GM04503 (cell line): ENCODE measurements around the gene CTIF.

Source experiments
- DNase-seq: peaks from one replicate; pipeline ENCODE4 v3.0.0-alpha.2; 2012; ENCODE audit warnings: low read depth

CTIF gene

GRCh38 chr18:48682768-48683167 is 143.9 kb downstream of the CTIF start:
- no peak for DNase-seq

DNA sequence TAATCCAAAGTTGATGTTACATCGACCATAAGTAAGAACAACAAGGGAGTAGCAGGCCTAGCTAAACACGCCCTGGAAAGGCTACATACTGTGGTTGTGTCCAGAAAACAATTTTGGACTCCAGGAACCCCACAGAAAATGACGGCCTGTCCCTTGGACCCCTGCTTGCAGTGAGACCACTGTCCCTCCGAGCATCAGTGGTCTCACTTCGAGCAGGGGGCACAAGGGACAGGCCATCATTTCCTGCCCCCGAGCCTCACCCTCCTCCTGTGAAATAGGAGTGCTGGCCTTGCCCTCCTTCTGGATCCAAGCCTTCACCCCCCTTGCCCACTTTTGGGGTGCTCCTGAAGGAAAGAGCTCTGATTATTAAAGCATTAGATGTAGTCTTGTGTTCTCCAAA is 144.4 kb downstream of the CTIF start:
- no peak for DNase-seq

DNA sequence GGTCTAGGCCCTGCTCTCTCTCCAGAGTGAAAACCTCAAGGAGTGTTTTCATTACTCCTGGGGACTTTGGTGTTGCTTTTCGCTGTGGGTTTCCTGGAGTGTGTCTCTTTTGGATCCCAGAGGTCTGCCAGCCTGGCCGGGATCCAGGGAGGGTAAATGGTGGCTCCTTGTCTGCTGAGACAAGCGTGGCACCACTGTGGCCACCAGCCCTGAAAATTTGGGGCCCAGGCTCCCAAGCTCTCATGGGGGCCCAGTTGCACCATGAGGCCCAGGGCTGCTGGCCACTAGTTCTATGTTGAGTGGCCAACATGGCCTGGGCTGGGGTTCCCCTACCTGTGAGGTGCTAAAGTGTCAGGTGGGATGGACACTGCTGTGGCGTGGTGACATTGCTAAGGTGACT is 144.8 kb downstream of the CTIF start:
- DNase-seq: no peak

GRCh38 chr18:48687346-48688042 is 148.7 kb downstream of the CTIF start:
- DNase-seq: no peak

GRCh38 chr18:48688961-48689360 is 150.1 kb downstream of the CTIF start:
- DNase-seq: no peak

DNA sequence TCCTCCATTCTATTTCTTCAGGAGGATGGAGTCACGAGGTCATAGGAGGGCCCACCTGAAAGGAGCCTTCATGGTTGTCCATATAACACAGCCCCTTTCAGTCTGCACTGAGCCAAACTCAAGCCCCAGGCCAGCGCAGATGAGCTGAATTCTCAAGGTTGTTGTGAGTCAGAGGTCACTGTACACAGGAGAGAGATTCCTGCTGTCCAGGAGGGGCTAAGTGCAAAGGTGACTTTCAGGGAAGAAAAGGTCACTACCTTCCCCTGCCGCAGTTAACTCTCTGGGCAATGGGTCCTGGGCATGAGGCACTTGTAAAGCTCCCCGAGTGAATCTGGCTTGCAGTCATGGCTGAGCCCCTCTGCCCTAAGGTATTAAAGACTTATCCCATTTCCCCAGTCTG is 150.7 kb downstream of the CTIF start:
- DNase-seq: no peak

DNA sequence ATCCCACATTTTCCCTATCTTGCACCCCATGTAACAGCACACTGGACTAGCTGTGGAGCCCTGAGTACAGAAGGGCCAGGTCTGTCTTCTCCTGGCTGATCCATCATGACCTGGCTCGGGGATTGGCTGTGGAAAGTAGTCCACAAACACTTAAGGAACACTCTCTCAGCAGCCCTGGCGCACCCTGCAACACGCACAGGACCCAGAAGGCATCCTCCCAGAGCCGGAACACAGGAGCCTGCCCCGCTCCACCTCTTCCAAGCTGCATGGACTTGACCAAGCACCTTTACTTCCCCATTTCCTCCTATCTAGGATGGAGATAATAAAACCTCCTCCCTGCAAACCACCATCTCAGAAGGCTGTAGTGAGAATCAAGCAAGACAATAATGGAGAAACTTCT is 151.7 kb downstream of the CTIF start:
- no peak for DNase-seq

GRCh38 chr18:48693006-48693405 is 154.2 kb downstream of the CTIF start:
- no peak for DNase-seq

DNA sequence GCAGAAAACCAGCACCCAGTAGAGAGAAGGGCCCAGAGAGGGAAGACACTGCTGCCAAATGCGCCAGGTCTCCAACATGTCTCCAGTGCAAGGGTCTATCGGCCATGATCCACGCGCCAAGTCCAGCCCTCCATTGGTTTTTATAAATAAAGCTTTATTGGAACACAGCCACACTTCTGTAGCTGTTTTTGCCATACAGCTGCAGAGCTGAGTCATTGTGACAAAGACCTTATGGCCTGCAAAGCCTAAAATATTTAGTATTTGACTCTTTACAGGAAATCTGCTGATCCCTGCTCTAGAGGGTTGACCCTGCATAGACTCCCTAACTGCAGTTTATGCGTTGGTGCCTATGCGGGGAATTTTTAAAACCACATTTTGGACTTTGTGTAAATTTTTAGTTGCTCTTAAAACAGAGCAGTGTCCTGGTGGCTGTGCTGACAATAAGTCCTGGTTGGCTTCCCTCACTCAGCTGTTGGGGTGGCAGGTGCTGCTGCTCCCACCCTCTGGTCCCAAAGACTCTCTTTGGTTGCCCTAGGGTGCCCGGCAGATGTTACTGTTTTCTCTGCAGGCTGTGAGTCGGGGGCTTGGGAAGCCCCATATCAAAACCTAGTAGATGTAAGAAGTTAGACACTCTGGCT is 154.9 kb downstream of the CTIF start:
- no peak for DNase-seq

DNA sequence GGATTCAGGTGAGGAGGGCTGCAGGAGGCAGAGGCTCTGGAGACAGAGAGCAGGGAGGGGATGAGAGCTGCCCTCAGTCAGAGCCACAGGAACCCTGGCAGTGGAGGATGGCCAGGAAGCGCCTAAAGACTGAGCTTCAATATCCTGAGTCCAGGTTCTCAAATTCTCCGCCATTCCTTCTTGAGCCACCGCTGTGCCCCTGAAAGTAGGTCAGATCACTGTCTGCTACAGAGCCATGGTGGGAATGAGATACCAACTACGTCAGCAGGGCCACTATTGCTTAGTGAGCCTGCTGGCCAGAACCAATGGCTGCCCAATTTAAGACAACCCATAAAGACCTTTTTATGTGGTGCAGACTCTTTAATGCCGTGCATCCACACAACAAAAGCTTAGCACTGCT is 155.5 kb downstream of the CTIF start:
- no peak for DNase-seq

DNA sequence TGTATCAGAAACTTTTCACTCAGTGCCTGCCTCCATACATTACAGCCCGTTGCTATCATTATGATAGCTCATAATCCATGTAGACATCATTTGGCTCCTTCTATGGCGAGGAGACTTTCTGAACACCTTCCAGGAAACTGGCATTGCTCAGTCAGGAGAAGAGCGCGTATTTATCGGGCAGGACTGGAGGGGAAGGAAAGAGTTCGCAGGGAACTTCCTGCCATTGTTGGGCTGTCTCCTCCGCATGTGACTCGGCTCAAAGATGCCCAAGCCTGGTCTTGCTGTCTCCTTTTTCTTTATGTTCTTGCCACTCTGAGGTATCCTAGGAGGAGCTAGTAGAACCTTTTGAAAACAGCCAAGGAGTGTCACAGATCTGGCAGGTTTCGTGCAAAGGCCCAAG is 156.8 kb downstream of the CTIF start:
- DNase-seq: no peak

DNA sequence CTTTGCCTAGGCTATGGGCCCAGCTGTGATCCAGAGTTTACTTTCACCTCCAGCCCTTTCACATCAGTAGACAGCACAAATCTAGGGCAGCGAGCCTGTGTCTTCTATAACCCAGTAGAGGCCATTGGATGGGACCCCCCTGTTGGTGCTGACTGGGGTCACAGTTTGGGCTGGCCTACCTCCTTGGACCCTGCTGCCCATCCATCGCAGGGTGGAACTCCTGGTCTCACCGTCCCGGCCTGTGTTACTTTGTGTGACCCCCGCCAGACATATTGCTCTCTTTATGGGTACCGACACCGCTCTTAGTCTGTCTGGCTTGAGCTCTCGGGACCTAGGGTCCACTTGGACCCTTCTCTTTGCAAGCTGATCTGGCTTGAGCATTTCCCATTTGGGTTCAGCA is 157.4 kb downstream of the CTIF start:
- no peak for DNase-seq

DNA sequence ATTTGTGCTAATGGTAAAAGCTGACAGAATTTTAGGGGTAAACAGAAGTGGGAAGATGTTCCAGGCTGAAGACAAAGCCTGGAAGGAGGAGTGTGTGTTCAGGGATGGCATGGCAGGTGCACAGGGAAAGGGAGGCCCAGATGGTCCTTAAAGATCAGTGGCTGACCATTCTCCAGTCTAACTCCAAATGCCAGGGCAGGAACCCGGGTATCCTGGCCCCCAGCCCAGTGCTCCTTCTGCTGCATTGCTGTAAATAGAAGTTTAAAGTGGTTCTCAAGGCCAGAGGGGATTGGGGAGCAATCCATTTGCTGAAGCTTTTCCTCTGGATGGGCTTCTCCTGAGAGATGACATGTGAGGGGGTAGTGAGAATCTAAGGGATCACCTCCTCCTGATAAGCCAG is 158.6 kb downstream of the CTIF start:
- no peak for DNase-seq

DNA sequence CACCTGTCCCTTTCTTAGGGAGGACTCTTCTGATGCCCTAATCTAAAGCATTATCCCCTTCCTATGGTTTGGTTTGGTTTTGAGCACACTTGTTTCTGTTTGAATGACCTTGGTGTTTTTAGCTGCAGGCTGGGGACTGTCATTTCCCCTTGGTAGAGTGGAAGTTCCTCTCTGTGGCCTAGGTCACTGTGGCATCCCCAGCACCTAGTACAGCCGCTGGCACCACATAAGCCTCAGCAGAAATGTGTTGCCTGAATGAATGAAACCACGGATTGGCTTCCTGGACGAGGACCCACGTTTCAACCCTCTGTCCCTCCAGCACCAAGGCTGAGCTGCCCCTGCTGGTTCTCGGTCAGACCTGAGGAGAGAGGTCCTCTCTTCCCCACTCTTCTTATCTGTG is 159.9 kb downstream of the CTIF start:
- no peak for DNase-seq

DNA sequence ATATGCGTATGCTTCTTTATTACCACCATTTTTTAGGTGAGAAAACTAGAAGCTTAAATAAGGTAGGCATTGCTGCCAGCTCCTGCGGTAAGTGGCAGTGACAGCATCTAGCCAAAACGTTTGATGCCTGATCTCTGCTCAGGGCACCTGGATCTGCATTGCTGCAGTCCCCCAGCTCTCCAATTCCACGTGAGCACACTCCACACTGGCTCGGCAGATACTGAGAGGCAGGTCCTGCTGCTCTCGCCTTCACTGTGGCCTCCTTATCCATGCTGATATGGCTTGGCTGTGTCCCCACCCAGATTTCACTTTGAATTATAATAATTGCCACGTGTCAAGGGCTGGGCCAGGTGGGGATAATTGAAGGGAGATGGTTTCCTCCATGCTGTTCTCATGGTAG is 160.9 kb downstream of the CTIF start:
- DNase-seq: no peak

GRCh38 chr18:48700446-48700845 is 161.6 kb downstream of the CTIF start:
- DNase-seq: no peak

DNA sequence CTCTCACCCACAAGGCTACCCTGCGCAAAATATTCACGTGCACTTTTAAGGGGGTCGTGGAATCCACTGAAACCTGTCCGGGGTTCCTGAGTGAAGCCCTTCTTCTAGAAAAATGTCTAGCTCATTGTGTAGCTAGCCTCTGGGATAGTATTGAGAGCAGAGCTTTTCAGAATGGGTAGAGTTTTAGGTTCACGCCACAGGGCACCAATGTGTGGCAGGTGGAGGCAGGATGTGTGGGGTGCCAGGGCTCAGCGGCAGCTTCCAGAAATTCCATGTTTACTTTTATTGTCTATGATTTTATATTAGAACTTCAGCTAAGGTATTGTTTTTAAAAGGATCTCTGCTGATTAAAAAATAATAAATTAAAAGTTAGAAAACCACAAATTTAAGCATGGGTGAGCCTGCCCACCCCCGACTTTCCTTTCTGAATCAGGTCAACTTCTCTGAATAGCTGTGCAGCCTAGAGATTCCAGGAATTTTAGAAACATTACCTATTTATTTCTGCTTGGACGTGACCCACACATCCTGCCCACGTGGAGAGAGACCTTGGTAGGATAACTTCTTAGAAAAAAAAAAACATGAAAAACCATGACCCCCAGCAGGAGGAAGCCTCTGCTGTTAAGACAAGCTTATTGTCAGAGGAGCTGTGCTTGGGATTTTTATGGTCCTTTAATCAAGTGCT is 163.7 kb downstream of the CTIF start:
- DNase-seq: no peak

DNA sequence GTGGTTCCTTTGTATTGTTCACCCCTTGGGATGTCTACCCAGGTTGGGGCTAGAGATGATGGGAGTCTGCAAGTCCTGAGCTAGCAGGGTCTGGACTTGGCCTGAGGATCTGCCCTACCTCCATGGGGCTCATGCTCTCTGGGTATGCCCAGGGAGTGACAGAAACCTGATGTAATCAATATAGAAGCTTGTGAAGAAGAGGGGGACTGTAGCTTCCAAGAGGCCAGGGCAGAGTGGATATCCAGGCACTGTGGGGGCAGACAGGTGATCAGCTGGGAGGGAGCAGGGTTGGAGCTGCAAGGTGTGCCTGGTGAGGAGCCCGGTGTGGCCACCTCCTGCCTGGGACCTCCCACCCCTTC is 164.2 kb downstream of the CTIF start:
- no peak for DNase-seq

DNA sequence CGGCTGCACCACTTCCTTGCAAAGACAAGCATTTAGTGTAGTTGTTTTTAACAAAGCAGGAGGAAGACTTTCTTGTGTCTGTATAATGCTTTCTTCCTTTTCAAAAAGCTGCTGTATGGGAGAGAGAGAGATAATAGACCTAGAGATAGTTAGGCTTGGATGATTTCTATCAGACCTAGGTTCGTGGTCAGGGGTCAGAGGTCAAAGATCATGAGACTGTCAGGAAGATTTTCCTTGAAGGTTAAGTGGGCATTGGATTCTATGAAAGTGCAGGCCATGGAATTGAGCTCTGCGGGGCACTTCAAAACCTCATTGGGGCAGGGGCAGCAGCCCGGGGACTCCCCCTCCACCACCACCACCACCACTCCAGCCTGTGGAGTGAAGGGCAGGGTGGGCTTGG is 164.6 kb downstream of the CTIF start:
- no peak for DNase-seq

DNA sequence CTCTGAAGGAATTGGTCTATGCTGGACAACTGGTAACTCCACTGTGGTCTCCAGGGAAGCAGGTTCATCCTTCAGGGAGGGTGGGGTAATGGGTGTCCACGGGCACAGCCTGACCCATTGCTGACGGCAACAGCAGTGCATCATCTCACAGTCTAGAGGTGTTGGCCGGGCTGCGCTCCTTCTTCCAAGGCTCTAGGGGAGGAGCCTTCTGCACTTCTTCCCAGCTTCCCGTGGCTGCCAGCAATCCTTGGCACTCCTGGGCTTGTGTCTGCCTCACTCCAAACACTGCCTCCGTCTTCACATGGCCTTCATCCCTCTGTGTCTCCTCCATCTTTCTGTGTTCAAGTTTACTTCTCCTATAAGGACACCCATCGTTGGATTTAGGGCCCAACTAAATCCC is 166.2 kb downstream of the CTIF start:
- DNase-seq: no peak

GRCh38 chr18:48705531-48705930 is 166.7 kb downstream of the CTIF start:
- no peak for DNase-seq

DNA sequence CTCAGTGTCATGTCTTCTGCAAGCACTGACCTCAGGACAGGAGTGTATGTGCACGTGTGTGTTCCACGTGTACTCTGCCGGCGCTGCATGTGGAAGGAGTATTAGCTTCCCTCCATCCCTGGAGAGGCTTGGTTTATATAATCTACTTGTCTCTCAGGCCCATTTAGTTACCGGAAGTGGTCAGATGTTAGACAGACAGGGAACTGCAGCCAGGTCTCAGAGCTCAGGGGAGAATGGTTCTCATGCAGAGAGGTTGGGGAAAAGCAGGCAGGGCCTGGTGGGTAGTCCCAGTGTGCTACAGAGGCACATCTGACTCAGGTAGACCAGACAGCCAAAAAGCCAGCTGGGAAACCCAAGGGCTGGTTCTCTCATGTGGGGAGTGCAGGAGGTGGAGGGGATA is 167.9 kb downstream of the CTIF start:
- DNase-seq: no peak

DNA sequence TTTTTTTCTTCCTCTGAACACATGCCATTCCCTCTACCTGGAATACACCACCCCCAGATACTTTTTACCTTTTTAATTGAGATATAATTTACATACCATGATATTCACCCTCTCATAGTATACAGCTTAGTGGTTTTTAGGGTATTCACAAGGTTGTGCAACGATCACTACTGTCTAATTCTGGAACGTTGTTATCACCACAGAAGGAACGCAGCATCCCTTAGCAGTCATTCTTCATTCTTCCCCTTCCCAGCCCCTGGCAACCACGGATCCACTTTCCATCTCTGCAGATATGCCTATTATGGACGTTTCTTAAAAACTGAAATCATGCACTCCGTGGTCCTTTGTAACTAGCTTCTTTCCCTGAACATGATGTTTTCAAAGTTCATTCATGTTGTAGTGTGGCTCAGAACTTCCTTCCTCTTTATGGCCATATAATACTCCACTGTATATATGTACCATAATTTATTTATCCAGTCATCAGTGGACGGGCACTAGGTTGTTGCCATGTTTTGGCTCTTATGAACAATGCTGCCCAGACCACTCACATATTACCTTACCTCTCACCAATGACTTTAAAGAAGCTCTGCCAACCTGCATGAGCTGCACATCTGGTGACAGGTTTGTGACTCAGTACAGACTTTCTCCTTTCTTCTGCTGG is 168.9 kb downstream of the CTIF start:
- no peak for DNase-seq
